ENCODE results near the gene SLC25A38. TPM values are rescaled to one million over a fixed set of nuclear protein-coding genes. Genes with fewer than 3 reads are reported as not detected.

The SLC25A38 gene
- total RNA-seq, 4 donors from 2014 or later = 14.8 to 19.6 (median 15.7) TPM

DNA sequence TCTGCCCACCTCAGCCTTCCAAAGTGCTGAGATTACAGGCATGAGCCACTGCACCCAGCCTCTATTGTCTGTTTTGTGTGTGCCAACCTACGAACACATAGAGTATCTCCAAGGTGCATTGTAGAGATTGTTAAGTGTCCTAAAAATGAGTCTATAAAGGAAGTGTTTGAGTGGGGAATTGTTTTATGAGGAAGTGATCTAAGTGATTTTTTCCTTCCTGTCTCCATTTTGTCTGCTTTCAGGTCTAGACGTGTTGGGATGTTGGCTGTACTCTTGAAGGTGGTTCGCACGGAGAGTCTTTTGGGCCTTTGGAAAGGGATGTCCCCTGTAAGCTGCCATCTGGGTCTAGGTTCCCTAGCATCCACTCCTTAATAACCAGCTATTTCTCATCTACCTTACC lies 7.0 kb downstream of the SLC25A38 start:
- Histone ChIP-seq H3K27ac (no peak overlapping the region), H3K36me3 (peaks cover 53% of the 10 kb centered on the region), H3K9me3 (no peaks in the 10 kb centered on the region), H3K4me1 (peaks cover 6% of the 10 kb centered on the region), H3K27me3 (no peaks in the 10 kb centered on the region), H3K4me3 (no peak overlapping the region)
- no peak for DNase-seq (ENCODE audit: low spot score in 2 of 2)
- WGBS = 83% methylated on average over 4 of the region's 4 CpGs
- no peak for TF ChIP-seq POLR2AphosphoS5 (IDR thresholded peaks at IDR 0.05)
- no peak for TF ChIP-seq EP300 (IDR thresholded peaks at IDR 0.05)
- TF ChIP-seq, protein P1, sequence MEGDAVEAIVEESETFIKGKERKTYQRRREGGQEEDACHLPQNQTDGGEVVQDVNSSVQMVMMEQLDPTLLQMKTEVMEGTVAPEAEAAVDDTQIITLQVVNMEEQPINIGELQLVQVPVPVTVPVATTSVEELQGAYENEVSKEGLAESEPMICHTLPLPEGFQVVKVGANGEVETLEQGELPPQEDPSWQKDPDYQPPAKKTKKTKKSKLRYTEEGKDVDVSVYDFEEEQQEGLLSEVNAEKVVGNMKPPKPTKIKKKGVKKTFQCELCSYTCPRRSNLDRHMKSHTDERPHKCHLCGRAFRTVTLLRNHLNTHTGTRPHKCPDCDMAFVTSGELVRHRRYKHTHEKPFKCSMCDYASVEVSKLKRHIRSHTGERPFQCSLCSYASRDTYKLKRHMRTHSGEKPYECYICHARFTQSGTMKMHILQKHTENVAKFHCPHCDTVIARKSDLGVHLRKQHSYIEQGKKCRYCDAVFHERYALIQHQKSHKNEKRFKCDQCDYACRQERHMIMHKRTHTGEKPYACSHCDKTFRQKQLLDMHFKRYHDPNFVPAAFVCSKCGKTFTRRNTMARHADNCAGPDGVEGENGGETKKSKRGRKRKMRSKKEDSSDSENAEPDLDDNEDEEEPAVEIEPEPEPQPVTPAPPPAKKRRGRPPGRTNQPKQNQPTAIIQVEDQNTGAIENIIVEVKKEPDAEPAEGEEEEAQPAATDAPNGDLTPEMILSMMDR (IDR thresholded peaks at IDR 0.05) = no peak
- no peak for TF ChIP-seq POLR2A (IDR thresholded peaks at IDR 0.05)

DNA sequence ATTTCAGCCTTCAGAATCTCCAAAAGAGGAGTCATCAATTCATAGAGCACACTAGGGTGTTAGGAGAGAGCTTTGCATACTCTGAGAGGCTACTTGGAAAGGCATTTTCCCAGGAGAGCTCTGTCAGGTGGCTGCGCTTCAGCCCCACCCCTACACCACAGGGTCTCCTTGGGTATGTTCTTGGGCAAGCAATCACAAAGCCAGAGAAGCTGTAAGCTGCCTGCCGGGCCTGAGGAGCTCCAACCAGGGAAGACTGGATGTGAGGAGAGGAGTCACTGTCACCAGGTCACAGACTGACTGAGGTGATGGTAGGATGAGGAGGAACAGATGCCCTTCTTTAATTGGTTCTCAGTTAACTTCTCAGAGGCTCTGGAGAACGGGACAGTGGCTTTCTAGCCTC lies 13.5 kb downstream of the SLC25A38 start:
- Histone ChIP-seq H3K9me3 (no peaks in the 10 kb centered on the region), H3K27me3 (no peaks in the 10 kb centered on the region), H3K4me3 (no peak overlapping the region), H3K36me3 (peaks cover 84% of the 10 kb centered on the region), H3K27ac (no peak overlapping the region), H3K4me1 (no peaks in the 10 kb centered on the region)
- TF ChIP-seq POLR2AphosphoS5 (IDR thresholded peaks at IDR 0.05) (no peak), POLR2A (IDR thresholded peaks at IDR 0.05) (no peak), EP300 (IDR thresholded peaks at IDR 0.05) (no peak)
- TF ChIP-seq, protein P1 (IDR thresholded peaks at IDR 0.05) = no peak
- no peak for DNase-seq (ENCODE audit: low spot score in 2 of 2)
- 85% methylated on average over 2 of the region's 3 CpGs for WGBS

DNA sequence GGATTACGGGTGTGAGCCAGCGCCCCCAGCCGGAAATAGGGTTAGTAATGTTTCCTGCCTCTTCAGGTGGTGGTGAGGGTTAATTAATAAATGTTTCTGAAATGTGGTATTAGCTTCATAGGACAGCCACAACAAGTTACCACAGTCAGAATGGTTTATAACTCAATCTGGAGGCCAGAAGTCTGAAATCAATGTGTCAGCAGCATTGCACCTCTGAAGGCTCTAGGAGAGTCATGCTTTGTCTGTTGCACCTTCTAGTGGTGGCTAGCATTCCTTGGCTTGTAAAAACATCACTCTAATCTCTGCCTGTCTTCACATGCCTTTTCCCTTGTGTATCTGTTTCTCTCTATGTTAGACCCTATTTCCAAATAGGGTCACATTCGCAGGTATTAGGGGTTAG lies 15.5 kb downstream of the SLC25A38 start:
- H3K4me1 ChIP-seq = no peaks in the 10 kb centered on the region
- H3K27ac ChIP-seq = no peak overlapping the region
- H3K9me3 ChIP-seq = no peaks in the 10 kb centered on the region
- TF ChIP-seq EP300 (IDR thresholded peaks at IDR 0.05) (no peak), POLR2AphosphoS5 (IDR thresholded peaks at IDR 0.05) (no peak), POLR2A (IDR thresholded peaks at IDR 0.05) (no peak)
- TF ChIP-seq, protein P1 (IDR thresholded peaks at IDR 0.05) = no peak
- no peak overlapping the region for H3K4me3 ChIP-seq
- DNase-seq (ENCODE audit: low spot score in 2 of 2) = no peak
- H3K27me3 ChIP-seq = no peaks in the 10 kb centered on the region
- peaks cover 64% of the 10 kb centered on the region for H3K36me3 ChIP-seq
- WGBS = 92% methylated on average over 4 of the region's 4 CpGs

DNA sequence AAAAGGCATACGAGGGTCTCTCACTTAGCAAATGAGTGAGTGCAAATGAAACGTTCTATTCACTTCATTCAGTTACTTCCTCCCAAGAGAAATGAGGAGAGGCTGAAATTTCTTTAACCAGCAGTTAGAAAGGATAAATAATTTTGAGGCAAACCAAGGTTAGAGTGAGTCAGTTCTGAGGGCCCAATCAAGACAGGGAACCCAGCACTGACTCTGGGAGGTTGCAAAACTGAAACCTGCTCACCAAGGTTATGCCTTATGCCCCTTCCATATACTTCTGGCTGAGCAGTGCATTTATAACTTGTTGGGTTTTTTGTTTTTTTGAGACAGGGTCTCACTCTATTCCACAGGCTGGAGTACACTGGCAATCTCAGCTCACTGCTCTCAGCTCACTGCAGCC lies 18.8 kb downstream of the SLC25A38 start:
- peaks cover 32% of the 10 kb centered on the region for H3K36me3 ChIP-seq
- DNase-seq (ENCODE audit: low spot score in 2 of 2) = no peak
- TF ChIP-seq EP300 (IDR thresholded peaks at IDR 0.05) = no peak
- no peak for TF ChIP-seq POLR2A (IDR thresholded peaks at IDR 0.05)
- TF ChIP-seq, protein P1 (IDR thresholded peaks at IDR 0.05) = no peak
- TF ChIP-seq POLR2AphosphoS5 (IDR thresholded peaks at IDR 0.05) = no peak
- H3K9me3 ChIP-seq = no peaks in the 10 kb centered on the region
- no peak overlapping the region for H3K4me3 ChIP-seq
- no peak overlapping the region for H3K27ac ChIP-seq
- no peaks in the 10 kb centered on the region for H3K27me3 ChIP-seq
- 59% methylated on average over 2 of the region's 2 CpGs for WGBS
- H3K4me1 ChIP-seq = peaks cover under 1% of the 10 kb centered on the region

DNA sequence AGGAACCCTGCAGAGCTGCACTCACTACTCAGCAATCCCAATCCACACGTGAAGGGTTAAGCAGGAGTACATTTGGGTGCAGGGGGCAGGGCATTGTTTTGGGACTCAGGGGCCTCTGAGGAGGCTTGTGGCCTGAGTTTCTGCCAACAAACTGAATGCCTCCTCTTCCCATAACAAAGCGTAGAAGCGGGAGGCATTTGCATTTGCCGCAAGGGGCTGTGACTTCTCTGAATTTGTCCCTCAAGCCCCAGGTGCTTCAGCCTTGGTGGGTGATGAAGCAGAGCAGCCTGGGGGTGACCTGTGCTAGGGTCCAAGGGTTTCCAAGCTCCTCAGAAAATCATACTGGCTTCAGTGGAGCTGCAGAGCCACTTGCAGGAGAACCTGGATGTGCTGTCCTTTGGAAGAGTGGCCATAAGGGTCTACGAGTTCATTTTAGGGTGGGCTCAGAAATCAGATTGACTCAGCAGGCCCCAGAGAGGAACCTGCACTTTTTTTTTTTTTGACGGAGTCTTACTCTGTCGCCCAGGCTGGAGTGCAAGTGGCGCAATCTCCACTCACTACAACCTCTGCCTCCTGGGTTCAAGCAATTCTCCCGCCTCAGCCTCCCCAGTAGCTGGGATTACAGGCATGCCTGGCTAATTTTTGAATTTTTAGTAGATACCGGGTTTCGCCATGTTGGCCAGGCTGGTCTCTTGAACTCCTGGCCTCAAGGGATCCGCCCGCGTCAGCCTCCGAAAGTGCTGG lies 21.9 kb downstream of the SLC25A38 start:
- TF ChIP-seq POLR2A (IDR thresholded peaks at IDR 0.05) (no peak), EP300 (IDR thresholded peaks at IDR 0.05) (no peak), POLR2AphosphoS5 (IDR thresholded peaks at IDR 0.05) (no peak)
- TF ChIP-seq, protein P1 (IDR thresholded peaks at IDR 0.05) = no peak
- H3K27me3 ChIP-seq = no peaks in the 10 kb centered on the region
- no peak overlapping the region for H3K4me3 ChIP-seq

More for the DNA sequence above, 21.9 kb downstream of the SLC25A38 start:
- Histone ChIP-seq H3K9me3 (no peaks in the 10 kb centered on the region), H3K36me3 (peaks cover 22% of the 10 kb centered on the region), H3K27ac (no peak overlapping the region), H3K4me1 (peaks cover 27% of the 10 kb centered on the region)
- 89% methylated on average over 14 of the region's 15 CpGs for WGBS
- no peak for DNase-seq (ENCODE audit: low spot score in 2 of 2)

All from suprapubic skin (tissue), 4 donors.